Endothelial cell of hepatic sinusoid (primary cell): ENCODE data around the gene BLOC1S5.
"Not testable (repeated sequence)": the region's sequence is repeated elsewhere in the genome, so short reads cannot be mapped to it uniquely, and the experiment has no call there.

Experiments
- in situ Hi-C: cut with HindIII; loops from 2 replicates; pipeline ENCODE4 v1.10.0; 2017; ENCODE audit warnings: low sequenced_read_pairs

BLOC1S5 gene

GRCh38 chr6:7998103-7998725 is 66.0 kb downstream of the BLOC1S5 start:
- in situ Hi-C loops, result no loop called here

- in situ Hi-C loops, result no loop called here
Observed at GRCh38 chr6:7997286-7997685, 66.9 kb downstream of the BLOC1S5 start.

GRCh38 chr6:7996538-7997111 is 67.6 kb downstream of the BLOC1S5 start:
- in situ Hi-C loops, result no loop called here

GRCh38 chr6:7993952-7994351 is 70.2 kb downstream of the BLOC1S5 start:
- in situ Hi-C loops, result no loop called here

GRCh38 chr6:7993399-7993798 is 70.8 kb downstream of the BLOC1S5 start:
- in situ Hi-C loops, result no loop called here

GRCh38 chr6:7992002-7992815 is 72.0 kb downstream of the BLOC1S5 start:
- in situ Hi-C loops, result no loop called here

- in situ Hi-C loops, result no loop called here
Observed at GRCh38 chr6:7991536-7991935, 72.7 kb downstream of the BLOC1S5 start.

- in situ Hi-C loops, result no loop called here
Observed at GRCh38 chr6:7986219-7986618, 78.0 kb downstream of the BLOC1S5 start.

- in situ Hi-C loops, result not testable (repeated sequence)
Observed at GRCh38 chr6:7983967-7984366, 80.2 kb downstream of the BLOC1S5 start.

- in situ Hi-C loops, result loop anchor here (10.0 kb wide), 1 partner anchor 255 kb away; the partner anchor contains the start of gene BMP6
Observed at GRCh38 chr6:7979831-7980230, 84.4 kb downstream of the BLOC1S5 start.

- in situ Hi-C loops, result loop anchor here (10.0 kb wide), 1 partner anchor 254 kb away; the partner anchor contains the start of gene BMP6
Observed at GRCh38 chr6:7978736-7979135, 85.5 kb downstream of the BLOC1S5 start.

- in situ Hi-C loops, result loop anchor here (10.0 kb wide), 1 partner anchor 252 kb away; the partner anchor contains the start of gene BMP6
Observed at GRCh38 chr6:7976485-7977056, 87.6 kb downstream of the BLOC1S5 start.

GRCh38 chr6:7975764-7976146 is 88.4 kb downstream of the BLOC1S5 start:
- in situ Hi-C loops, result loop anchor here (10.0 kb wide), 1 partner anchor 251 kb away; the partner anchor contains the start of gene BMP6

GRCh38 chr6:7974938-7975763 is 89.0 kb downstream of the BLOC1S5 start:
- in situ Hi-C loops, result loop anchor here (10.0 kb wide), 1 partner anchor 250 kb away; the partner anchor contains the start of gene BMP6

GRCh38 chr6:7974565-7974937 is 89.6 kb downstream of the BLOC1S5 start:
- in situ Hi-C loops, result loop anchor here (10.0 kb wide), 1 partner anchor 250 kb away; the partner anchor contains the start of gene BMP6

GRCh38 chr6:7973584-7973983 is 90.6 kb downstream of the BLOC1S5 start:
- in situ Hi-C loops, result loop anchor here (10.0 kb wide), 1 partner anchor 249 kb away; the partner anchor contains the start of gene BMP6

- in situ Hi-C loops, result loop anchor here (10.0 kb wide), 1 partner anchor 247 kb away; the partner anchor contains the start of gene BMP6
Observed at GRCh38 chr6:7971499-7971898, 92.7 kb downstream of the BLOC1S5 start.

- in situ Hi-C loops, result loop anchor here (10.0 kb wide), 1 partner anchor 246 kb away; the partner anchor contains the start of gene BMP6
Observed at GRCh38 chr6:7970616-7971015, 93.6 kb downstream of the BLOC1S5 start.
